GM23248 (cell line): Measurements from ENCODE around the gene KRTAP5-6.

Source experiments
- EZH2 ChIP-seq: fragments of 200-600 bp; sonication (generic); IDR thresholded peaks from 2 replicates; pipeline ENCODE4 v1.6.1; 2018; ENCODE audit warnings: antibody characterized with exemption, mild to moderate bottlenecking; ENCODE audit not compliant: insufficient read depth, poor library complexity, severe bottlenecking
- EZH2phosphoT487 ChIP-seq: fragments of 200-600 bp; sonication (generic); IDR thresholded peaks from 2 replicates; pipeline ENCODE4 v1.6.1; 2018; ENCODE audit warnings: antibody characterized with exemption, moderate library complexity, mild to moderate bottlenecking, low read depth; ENCODE audit not compliant: insufficient read depth

GRCh38 chr11:1675536-1676228, 21.3 kb upstream of the KRTAP5-6 start:
- TF ChIP-seq EZH2: no peak
- TF ChIP-seq EZH2phosphoT487: no peak
